Measurements from ENCODE around the gene DIS3L2.

DNA sequence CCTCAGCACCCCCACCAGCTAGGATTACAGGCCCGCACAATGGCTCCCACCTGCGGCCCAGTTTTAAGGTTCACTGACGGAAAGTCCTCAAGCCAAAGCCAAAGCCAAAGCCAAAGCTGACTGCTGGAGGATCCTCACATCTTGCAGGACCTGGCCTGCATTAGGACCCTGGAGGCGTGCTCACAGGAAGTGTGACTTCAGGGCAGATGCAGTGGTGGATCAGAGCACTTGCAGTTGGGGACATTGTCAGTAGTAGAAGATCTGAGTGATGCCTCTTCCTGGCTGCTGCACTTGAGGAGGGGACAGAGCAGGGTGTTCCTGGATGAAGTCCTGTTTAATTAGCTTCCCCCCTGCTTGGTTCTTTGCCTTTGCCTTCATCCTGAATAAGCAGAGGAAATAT, 348.1 kb downstream of the DIS3L2 start:
- TF ChIP-seq, protein P1, sequence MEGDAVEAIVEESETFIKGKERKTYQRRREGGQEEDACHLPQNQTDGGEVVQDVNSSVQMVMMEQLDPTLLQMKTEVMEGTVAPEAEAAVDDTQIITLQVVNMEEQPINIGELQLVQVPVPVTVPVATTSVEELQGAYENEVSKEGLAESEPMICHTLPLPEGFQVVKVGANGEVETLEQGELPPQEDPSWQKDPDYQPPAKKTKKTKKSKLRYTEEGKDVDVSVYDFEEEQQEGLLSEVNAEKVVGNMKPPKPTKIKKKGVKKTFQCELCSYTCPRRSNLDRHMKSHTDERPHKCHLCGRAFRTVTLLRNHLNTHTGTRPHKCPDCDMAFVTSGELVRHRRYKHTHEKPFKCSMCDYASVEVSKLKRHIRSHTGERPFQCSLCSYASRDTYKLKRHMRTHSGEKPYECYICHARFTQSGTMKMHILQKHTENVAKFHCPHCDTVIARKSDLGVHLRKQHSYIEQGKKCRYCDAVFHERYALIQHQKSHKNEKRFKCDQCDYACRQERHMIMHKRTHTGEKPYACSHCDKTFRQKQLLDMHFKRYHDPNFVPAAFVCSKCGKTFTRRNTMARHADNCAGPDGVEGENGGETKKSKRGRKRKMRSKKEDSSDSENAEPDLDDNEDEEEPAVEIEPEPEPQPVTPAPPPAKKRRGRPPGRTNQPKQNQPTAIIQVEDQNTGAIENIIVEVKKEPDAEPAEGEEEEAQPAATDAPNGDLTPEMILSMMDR (IDR thresholded peaks at IDR 0.05; ENCODE audit: low read depth, low read length) = no peak
- TF ChIP-seq EZH2phosphoT487 (IDR thresholded peaks at IDR 0.05; ENCODE audit: low read depth) = no peak

Measured in OCI-LY3 (cell line).